ENCODE results near the gene TNXB.

The TNXB gene

GRCh38 chr6:32152769-32153563 lies 43.8 kb upstream of the TNXB start:
- no peak for TF ChIP-seq CTCF (IDR thresholded peaks at IDR 0.05; ENCODE audit: low read depth, low read length)
- peak overlapping the region; percentile 73 for H3K4me3 ChIP-seq (ENCODE audit: low read depth, low read length)

GRCh38 chr6:32151863-32152768 lies 43.0 kb upstream of the TNXB start, which contains the start of gene PRRT1:
PRRT1 (minus strand) TSS chr6:32151939; CDS start chr6:32151827, 112 bp downstream.
- no peak for TF ChIP-seq CTCF (IDR thresholded peaks at IDR 0.05; ENCODE audit: low read depth, low read length)
- peak within 1 kb of the TSS; percentile 73 for H3K4me3 ChIP-seq (ENCODE audit: low read depth, low read length)

- no peak for TF ChIP-seq CTCF (IDR thresholded peaks at IDR 0.05; ENCODE audit: low read depth, low read length)
Observed at GRCh38 chr6:32151181-32151862, 42.2 kb upstream of the TNXB start.

GRCh38 chr6:32149932-32150870 lies 41.1 kb upstream of the TNXB start:
- TF ChIP-seq CTCF (IDR thresholded peaks at IDR 0.05; ENCODE audit: low read depth, low read length) = no peak
- no peak overlapping the region for H3K4me3 ChIP-seq (ENCODE audit: low read depth, low read length)

More at GRCh38 chr6:32151181-32151862, 42.2 kb upstream of the TNXB start:
- peak overlapping the region; percentile 38 for H3K4me3 ChIP-seq (ENCODE audit: low read depth, low read length)

GRCh38 chr6:32149092-32149755 lies 40.1 kb upstream of the TNXB start:
- TF ChIP-seq CTCF (IDR thresholded peaks at IDR 0.05; ENCODE audit: low read depth, low read length) = no peak
- H3K4me3 ChIP-seq (ENCODE audit: low read depth, low read length) = no peak overlapping the region

All from WI38 (cell line).